ENCODE results near the gene RASSF3. TPM values are rescaled to one million over a fixed set of nuclear protein-coding genes. Genes with fewer than 3 reads are reported as not detected.

RASSF3 gene
- total RNA-seq, 1 donor from 2014 or later, result 31.8 TPM

DNA sequence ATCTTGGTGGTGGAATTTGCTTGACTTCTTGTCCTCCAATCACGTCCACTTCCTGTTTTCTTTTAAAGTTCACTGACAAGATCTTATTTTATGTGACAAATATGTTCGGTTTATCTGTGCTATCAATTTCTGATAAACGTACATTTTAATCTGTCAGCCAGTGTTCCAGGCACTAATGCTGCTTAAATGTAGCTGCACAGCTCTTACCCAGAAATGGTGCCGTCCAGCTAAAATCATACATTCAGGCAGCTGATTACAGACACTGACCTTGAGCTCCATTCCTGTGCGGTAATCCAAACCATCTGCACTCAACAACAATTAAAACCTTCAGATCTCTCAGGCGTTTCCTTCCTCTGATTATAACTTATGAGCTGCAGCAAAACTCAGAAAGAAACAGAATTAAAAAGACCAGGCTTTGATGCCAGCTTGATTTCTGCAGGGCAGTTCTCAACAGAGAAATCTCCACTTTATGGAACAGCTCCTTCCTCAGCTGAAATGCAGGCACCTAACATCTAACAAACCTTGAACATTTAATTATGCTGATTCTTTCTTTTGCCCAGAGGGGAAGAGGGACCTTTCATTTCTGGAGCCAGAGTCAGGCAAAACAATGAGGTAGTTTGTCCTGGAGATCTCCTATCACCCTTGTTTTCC, 26.4 kb upstream of the RASSF3 start:
- H3K27ac Mint-ChIP-seq, result peak overlapping the region; percentile 27
- H3K36me3 Mint-ChIP-seq, result no peaks in the 10 kb centered on the region
- H3K9me3 Mint-ChIP-seq, result no peaks in the 10 kb centered on the region
- H3K4me1 Mint-ChIP-seq (ENCODE audit: unreplicated experiment), result peaks cover 35% of the 10 kb centered on the region
- peak overlapping the region; percentile 16 for H3K4me3 Mint-ChIP-seq
- no peak for TF ChIP-seq CTCF (conservative IDR thresholded peaks at IDR 0.05)
- no peak for DNase-seq (ENCODE audit: extremely low spot score, unreplicated experiment)
- H3K27me3 Mint-ChIP-seq, result peaks cover 11% of the 10 kb centered on the region

DNA sequence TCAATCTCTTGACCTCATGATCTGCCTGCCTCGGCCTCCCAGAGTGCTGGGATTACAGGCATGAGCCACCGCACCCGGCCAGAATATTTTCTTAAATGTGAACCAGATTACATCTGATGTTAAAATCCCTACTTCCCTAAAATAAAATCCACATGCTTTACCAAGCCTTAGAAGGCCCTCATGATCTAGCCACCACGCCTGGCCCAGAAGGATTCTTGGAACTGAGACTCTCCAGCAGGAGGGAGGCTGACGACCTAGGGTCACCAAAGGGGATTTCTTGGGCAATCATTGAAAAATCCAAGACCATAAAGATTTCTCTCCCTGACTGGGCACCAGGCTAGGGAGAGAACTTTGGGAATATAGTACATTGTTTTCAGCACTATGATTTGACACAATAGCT, 25.2 kb upstream of the RASSF3 start:
- no peak for DNase-seq (ENCODE audit: extremely low spot score, unreplicated experiment)
- no peak overlapping the region for H3K27ac Mint-ChIP-seq
- TF ChIP-seq CTCF (conservative IDR thresholded peaks at IDR 0.05), result no peak
- no peak overlapping the region for H3K4me3 Mint-ChIP-seq
- H3K36me3 Mint-ChIP-seq, result no peaks in the 10 kb centered on the region
- H3K9me3 Mint-ChIP-seq, result no peaks in the 10 kb centered on the region
- H3K27me3 Mint-ChIP-seq, result peaks cover 11% of the 10 kb centered on the region
- peaks cover 35% of the 10 kb centered on the region for H3K4me1 Mint-ChIP-seq (ENCODE audit: unreplicated experiment)

DNA sequence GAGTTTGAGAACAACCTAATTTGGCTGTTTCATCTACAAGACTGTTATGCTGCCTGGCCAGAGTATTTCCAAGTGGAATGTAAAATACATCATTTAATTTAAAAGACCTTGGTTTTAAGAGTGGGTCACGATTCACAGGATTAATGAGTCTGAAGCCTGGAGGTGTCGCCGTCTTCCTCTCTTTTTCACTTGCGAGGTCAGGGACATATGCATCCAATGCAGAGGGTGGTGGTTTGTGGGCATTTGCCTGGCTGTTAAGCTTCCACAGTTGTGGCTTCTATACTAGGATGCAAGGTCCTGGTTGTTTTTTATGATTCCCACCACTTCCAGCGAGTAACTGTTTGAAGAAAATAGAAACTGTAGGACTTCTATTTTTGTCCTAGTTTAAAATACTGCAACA, 22.8 kb upstream of the RASSF3 start:
- Mint-ChIP-seq H3K4me3 (no peak overlapping the region), H3K36me3 (no peaks in the 10 kb centered on the region), H3K9me3 (no peaks in the 10 kb centered on the region), H3K27ac (no peak overlapping the region), H3K27me3 (peaks cover 5% of the 10 kb centered on the region), H3K4me1 (ENCODE audit: unreplicated experiment) (peaks cover 28% of the 10 kb centered on the region)
- TF ChIP-seq CTCF (conservative IDR thresholded peaks at IDR 0.05), result no peak
- DNase-seq (ENCODE audit: extremely low spot score, unreplicated experiment), result no peak

- no peaks in the 10 kb centered on the region for H3K36me3 Mint-ChIP-seq
- H3K9me3 Mint-ChIP-seq, result no peaks in the 10 kb centered on the region
- H3K4me3 Mint-ChIP-seq, result no peak overlapping the region
- no peak overlapping the region for H3K27ac Mint-ChIP-seq
- H3K27me3 Mint-ChIP-seq, result no peaks in the 10 kb centered on the region
- DNase-seq (ENCODE audit: extremely low spot score, unreplicated experiment), result no peak
- H3K4me1 Mint-ChIP-seq (ENCODE audit: unreplicated experiment), result peaks cover 7% of the 10 kb centered on the region
- TF ChIP-seq CTCF (conservative IDR thresholded peaks at IDR 0.05), result no peak
Measured at GRCh38 chr12:64590183-64590582, 20.1 kb upstream of the RASSF3 start.

GRCh38 chr12:64595863-64596793, 14.2 kb upstream of the RASSF3 start:
- Mint-ChIP-seq H3K4me1 (ENCODE audit: unreplicated experiment) (peaks cover 29% of the 10 kb centered on the region), H3K27ac (peak overlapping the region; percentile 29), H3K4me3 (no peak overlapping the region), H3K36me3 (no peaks in the 10 kb centered on the region), H3K27me3 (no peaks in the 10 kb centered on the region), H3K9me3 (peaks cover 6% of the 10 kb centered on the region)
- no peak for DNase-seq (ENCODE audit: extremely low spot score, unreplicated experiment)
- no peak for TF ChIP-seq CTCF (conservative IDR thresholded peaks at IDR 0.05)
